ENCODE results near the gene TENT5C.

Gene TENT5C

GRCh38 chr1:117661027-117661426, 55.2 kb downstream of the TENT5C start:
- TF ChIP-seq ZC3H10 (CRISPR knock-in tag; IDR thresholded peaks at IDR 0.05): no peak
- TF ChIP-seq ZFP30 (CRISPR knock-in tag; IDR thresholded peaks at IDR 0.05): no peak
- no peak for TF ChIP-seq POU6F1 (CRISPR knock-in tag; IDR thresholded peaks at IDR 0.05; ENCODE audit: borderline replicate concordance, low read depth)
- no peak for TF ChIP-seq ZNF565 (CRISPR knock-in tag; conservative IDR thresholded peaks at IDR 0.05; ENCODE audit: low read depth)
- no peak for TF ChIP-seq TCF4 (CRISPR knock-in tag; IDR thresholded peaks at IDR 0.05; ENCODE audit: borderline replicate concordance)
- no peak for TF ChIP-seq ESRRG (CRISPR knock-in tag; IDR thresholded peaks at IDR 0.05)
- TF ChIP-seq CREB5 (CRISPR knock-in tag; IDR thresholded peaks at IDR 0.05; ENCODE audit: low read depth): no peak
- TF ChIP-seq CSRNP3 (CRISPR knock-in tag; IDR thresholded peaks at IDR 0.05): no peak
- TF ChIP-seq SNAI2 (CRISPR knock-in tag; IDR thresholded peaks at IDR 0.05): no peak
- no peak for TF ChIP-seq ZFP3 (CRISPR knock-in tag; IDR thresholded peaks at IDR 0.05)
- TF ChIP-seq PPARA (CRISPR knock-in tag; IDR thresholded peaks at IDR 0.05; ENCODE audit: borderline replicate concordance): no peak
- no peak for TF ChIP-seq ZNF70 (CRISPR knock-in tag; IDR thresholded peaks at IDR 0.05)
- TF ChIP-seq CSDC2 (CRISPR knock-in tag; IDR thresholded peaks at IDR 0.05): no peak
- no peak for TF ChIP-seq OSR1 (CRISPR knock-in tag; IDR thresholded peaks at IDR 0.05)
- no peak for TF ChIP-seq TOX (CRISPR knock-in tag; IDR thresholded peaks at IDR 0.05; ENCODE audit: borderline replicate concordance)
- TF ChIP-seq ISL1 (CRISPR knock-in tag; IDR thresholded peaks at IDR 0.05): no peak
- TF ChIP-seq PATZ1 (CRISPR knock-in tag; IDR thresholded peaks at IDR 0.05; ENCODE audit: borderline replicate concordance): no peak
- TF ChIP-seq GLIS3 (CRISPR knock-in tag; IDR thresholded peaks at IDR 0.05): no peak
- TF ChIP-seq ARNTL (CRISPR knock-in tag; IDR thresholded peaks at IDR 0.05; ENCODE audit: borderline replicate concordance, low read depth): no peak
- no peak for TF ChIP-seq TSHZ2 (CRISPR knock-in tag; IDR thresholded peaks at IDR 0.05)
- no peak for ATAC-seq

- no peak for TF ChIP-seq CSRNP3 (CRISPR knock-in tag; IDR thresholded peaks at IDR 0.05)
- TF ChIP-seq TOX (CRISPR knock-in tag; IDR thresholded peaks at IDR 0.05; ENCODE audit: borderline replicate concordance): no peak
- TF ChIP-seq ARNTL (CRISPR knock-in tag; IDR thresholded peaks at IDR 0.05; ENCODE audit: borderline replicate concordance, low read depth): no peak
- no peak for TF ChIP-seq ZFP3 (CRISPR knock-in tag; IDR thresholded peaks at IDR 0.05)
- no peak for TF ChIP-seq TSHZ2 (CRISPR knock-in tag; IDR thresholded peaks at IDR 0.05)
- no peak for TF ChIP-seq RARB (CRISPR knock-in tag; IDR thresholded peaks at IDR 0.05)
- TF ChIP-seq POU6F1 (CRISPR knock-in tag; IDR thresholded peaks at IDR 0.05; ENCODE audit: borderline replicate concordance, low read depth): no peak
- no peak for TF ChIP-seq BACH2 (CRISPR knock-in tag; IDR thresholded peaks at IDR 0.05; ENCODE audit: borderline replicate concordance)
- no peak for TF ChIP-seq TCF4 (CRISPR knock-in tag; IDR thresholded peaks at IDR 0.05; ENCODE audit: borderline replicate concordance)
- no peak for TF ChIP-seq ZNF70 (CRISPR knock-in tag; IDR thresholded peaks at IDR 0.05)
- TF ChIP-seq SNAI2 (CRISPR knock-in tag; IDR thresholded peaks at IDR 0.05): no peak
- TF ChIP-seq GLIS3 (CRISPR knock-in tag; IDR thresholded peaks at IDR 0.05): no peak
- no peak for TF ChIP-seq ZNF8 (CRISPR knock-in tag; IDR thresholded peaks at IDR 0.05)
- no peak for TF ChIP-seq ZC3H10 (CRISPR knock-in tag; IDR thresholded peaks at IDR 0.05)
- TF ChIP-seq ZNF565 (CRISPR knock-in tag; conservative IDR thresholded peaks at IDR 0.05; ENCODE audit: low read depth): no peak
- no peak for ATAC-seq
These were observed 56.8 kb downstream of the TENT5C start for GRCh38 chr1:117662667-117663066.

Measured in SK-N-SH treated with all-trans-retinoic acid at 6 μM for 48 hours (cell line).